Pancreas (tissue), 10 donors: ENCODE data around the gene FMR1NB. TPM values are rescaled to one million over a fixed set of nuclear protein-coding genes. Genes with fewer than 3 reads are reported as not detected.

Experiments used
- ATAC-seq, 4 donors: fragments of 200-7000 bp; cut with Tn5 transposase; one replicate each; pipeline versions ENCODE4 v1.8.0 to v1.9.1; 2020; ENCODE audit warnings: mild to moderate bottlenecking in 4 of 4, moderate library complexity in 4 of 4
- DNase-seq, 6 donors: peaks; one replicate each; pipeline ENCODE4 v3.0.0-alpha.2; 2020
- FAIRE-seq: peaks from 2 replicates; lab custom pipeline; 2012; peaks lifted over from hg19 to GRCh38; lab: Jason Lieb, UNC
- H3K27ac ChIP-seq, 4 donors: fragments of 200-600 bp; sonication (generic); 1 replicate in 3 of 4; 2 replicates in 1 of 4; pipeline versions ENCODE4 v1.5.0 to v1.8.0; 2020
- H3K27me3 ChIP-seq, 4 donors: fragments of 200-600 bp; one replicate each; pipeline ENCODE4 v1.8.0; 2021
- H3K36me3 ChIP-seq, 3 donors: fragments of 200-600 bp; sonication (generic) in 1 of 3; one replicate each; pipeline versions ENCODE4 v1.5.0 to v1.8.0; 2020 to 2021
- H3K4me1 ChIP-seq, 3 donors: fragments of 200-600 bp; one replicate each; pipeline ENCODE4 v1.8.0; 2021
- H3K4me3 ChIP-seq, 4 donors: fragments of 200-600 bp; sonication (generic) in 2 of 4; one replicate each; pipeline versions ENCODE4 v1.5.0 to v1.8.0; 2020 to 2021
- H3K9me3 ChIP-seq, 4 donors: fragments of 200-600 bp; one replicate each; pipeline ENCODE4 v1.8.0; 2021
- CTCF ChIP-seq, 4 donors: fragments of 200-600 bp; sonication (generic) in 3 of 4; IDR thresholded peaks; one replicate each; pipeline versions ENCODE4 v1.5.0 to v1.8.0; 2021; ENCODE audit warnings: antibody characterized with exemption in 4 of 4
- WGBS, 2 donors: extraction: QIAGEN DNeasy Blood & Tissue Kit; methylation state at CpG; one replicate each; pipeline ENCODE4 v1.1.7; 2013; 5-methylcytosine and 5-hydroxymethylcytosine counted together
- intact Hi-C, 3 donors: fragments of 100-400 bp; cut with DNase I; formaldehyde crosslinking; loops; one replicate each; pipeline versions ENCODE4 v1.11.1 to v1.14.2; 2022
- polyA plus RNA-seq, 2 donors: library from polyadenylated mRNA; stranded (reverse); fragments of 200-250 nt; gene quantifications; one replicate each; pipeline ENCODE4 v1.2.3, GENCODE V29; 2013
- total RNA-seq, 6 donors: library from RNA; stranded (reverse); fragmentation: NEBNext Ultra II Directional in 4 of 6; extraction: Animal tissue kit (Norgen Biotek cat#: 25700) in 4 of 6; gene quantifications; one replicate each; pipeline versions ENCODE4 v1.2.1 to v1.2.4, GENCODE V29; 2021 to 2023
- donor health status: healthy with polysubstance abuse.
- donor health status: DM: no; HTN: no; CAD: no; lungs with moderate emphysema.
- donor health status: DM: no; HTN: no; CAD: no.
- donor health status: control.
- donor health status: control.
- donor health status: Bipolar disorder and iron deficiency.
- donor health status: DM: yes; HTN: yes; CAD: no.
- donor health status: DM: no; HTN: no; CAD: no.
- donor health status: DM: no; HTN: no; CAD: no.
- donor health status: DM: yes; HTN: yes; CAD: no.

FMR1NB gene
- total and polyA plus RNA-seq, 8 donors: 0.19 TPM; not detected in 7

GRCh38 chrX:148051973-148052372 is 70.8 kb downstream of the FMR1NB start:
- intact Hi-C loops: no loop called here
- no peak for TF ChIP-seq CTCF (IDR thresholded peaks at IDR 0.05)
- H3K4me3 ChIP-seq: no peak overlapping the region
- no peaks in the 10 kb centered on the region for H3K36me3 ChIP-seq
- FAIRE-seq (no peak), DNase-seq (peak in 1 of 6 donors; percentile 53), ATAC-seq (no peak)
- H3K27me3 ChIP-seq: no peaks in the 10 kb centered on the region
- no peak overlapping the region for H3K27ac ChIP-seq
- H3K9me3 ChIP-seq: no peaks in the 10 kb centered on the region
- 66 to 84% methylated on average over 35 of the region's 35 CpGs for WGBS, 2 donors
- no peaks in the 10 kb centered on the region for H3K4me1 ChIP-seq

- Histone ChIP-seq H3K36me3 (no peaks in the 10 kb centered on the region), H3K27me3 (peaks cover 0 to 2% (median 0%) of the 10 kb centered on the region in 4 donors), H3K4me1 (no peaks in the 10 kb centered on the region), H3K9me3 (no peaks in the 10 kb centered on the region), H3K27ac (no peak overlapping the region), H3K4me3 (no peak overlapping the region)
- no peak for TF ChIP-seq CTCF (IDR thresholded peaks at IDR 0.05)
- WGBS, 2 donors: 76 to 86% methylated on average over 2 of the region's 2 CpGs
- ATAC-seq (no peak), DNase-seq (no peak), FAIRE-seq (peak; percentile 70)
- intact Hi-C loops: no loop called here
Measured at GRCh38 chrX:148067285-148067684, 86.1 kb downstream of the FMR1NB start.

- TF ChIP-seq CTCF (IDR thresholded peaks at IDR 0.05): no peak
- WGBS, 2 donors: 59 to 62% methylated on average over 6 of the region's 6 CpGs
- FAIRE-seq (no peak), DNase-seq (no peak), ATAC-seq (peak in 1 of 4 donors; percentile 13)
- intact Hi-C loops: no loop called here
- H3K9me3 ChIP-seq: no peaks in the 10 kb centered on the region
- H3K36me3 ChIP-seq: no peaks in the 10 kb centered on the region
- no peak overlapping the region for H3K27ac ChIP-seq
- no peaks in the 10 kb centered on the region for H3K4me1 ChIP-seq
- peaks cover 0 to 2% (median 0%) of the 10 kb centered on the region in 4 donors for H3K27me3 ChIP-seq
- no peak overlapping the region for H3K4me3 ChIP-seq
Measured at GRCh38 chrX:148069759-148070503, 88.8 kb downstream of the FMR1NB start.

GRCh38 chrX:148070504-148070877 is 89.4 kb downstream of the FMR1NB start:
- FAIRE-seq: no peak

More at GRCh38 chrX:148070504-148070877, 89.4 kb downstream of the FMR1NB start:
- TF ChIP-seq CTCF (IDR thresholded peaks at IDR 0.05): no peak
- ATAC-seq (no peak), DNase-seq (no peak)
- intact Hi-C loops: no loop called here
- H3K27ac ChIP-seq: no peak overlapping the region
- no peaks in the 10 kb centered on the region for H3K4me1 ChIP-seq
- no peaks in the 10 kb centered on the region for H3K9me3 ChIP-seq
- peaks cover 0 to 2% (median 0%) of the 10 kb centered on the region in 4 donors for H3K27me3 ChIP-seq
- no peak overlapping the region for H3K4me3 ChIP-seq
- WGBS, 2 donors: 73 to 89% methylated on average over 1 of the region's 1 CpG
- no peaks in the 10 kb centered on the region for H3K36me3 ChIP-seq

Other genes with a start within 250 kb of the FMR1NB start
- 10 to 100 TPM; 11.8 to 25.5 (median 15.4) TPM for gene FMR1, start 69.4 kb upstream of the FMR1NB start, total RNA-seq
- gene FMR1, start 69.4 kb upstream of the FMR1NB start, polyA plus RNA-seq: 10 to 100 TPM; 11.6 to 16.9 TPM